GM21717 (cell line): ENCODE data around the gene FAM83C.

ENCODE experiments used
- ATAC-seq: cut with Tn5 transposase; IDR thresholded peaks from one replicate; pipeline ENCODE4 v1.9.1; 2021; ENCODE audit warnings: mild to moderate bottlenecking, moderate library complexity; ENCODE audit not compliant: unreplicated experiment

The FAM83C gene

GRCh38 chr20:35300469-35301262 is 8.4 kb upstream of the FAM83C start:
- ATAC-seq: no peak

- no peak for ATAC-seq
Observed at GRCh38 chr20:35299780-35300179, 7.6 kb upstream of the FAM83C start.

- ATAC-seq: no peak
Observed at GRCh38 chr20:35298264-35298663, 6.0 kb upstream of the FAM83C start.

- no peak for ATAC-seq
Observed at GRCh38 chr20:35297740-35298139, 5.5 kb upstream of the FAM83C start.

- no peak for ATAC-seq
Observed at GRCh38 chr20:35297155-35297554, 4.9 kb upstream of the FAM83C start.

GRCh38 chr20:35296101-35296554 is 3.9 kb upstream of the FAM83C start:
- ATAC-seq: no peak

- ATAC-seq: no peak
Observed at GRCh38 chr20:35295674-35296073, 3.4 kb upstream of the FAM83C start.

GRCh38 chr20:35295058-35295457 is 2.8 kb upstream of the FAM83C start:
- ATAC-seq: no peak

GRCh38 chr20:35294293-35294685 is 2.1 kb upstream of the FAM83C start:
- ATAC-seq: no peak

- no peak for ATAC-seq
Observed at GRCh38 chr20:35293303-35294292, 1.4 kb upstream of the FAM83C start.

GRCh38 chr20:35292504-35293285 is 470 bp upstream of the FAM83C start:
- ATAC-seq: no peak

GRCh38 chr20:35290887-35291417 is 1.3 kb downstream of the FAM83C start:
- ATAC-seq: no peak

GRCh38 chr20:35290186-35290886 is 1.9 kb downstream of the FAM83C start:
- ATAC-seq: no peak

GRCh38 chr20:35288325-35289060 is 3.7 kb downstream of the FAM83C start:
- ATAC-seq: no peak

GRCh38 chr20:35287509-35288324 is 4.5 kb downstream of the FAM83C start:
- no peak for ATAC-seq

GRCh38 chr20:35286899-35287508 is 5.2 kb downstream of the FAM83C start:
- ATAC-seq: no peak

GRCh38 chr20:35286077-35286898 is 5.9 kb downstream of the FAM83C start:
- ATAC-seq: no peak

GRCh38 chr20:35285806-35286076 is 6.5 kb downstream of the FAM83C start:
- ATAC-seq: no peak
